ENCODE data around the gene MBNL3.

DNA sequence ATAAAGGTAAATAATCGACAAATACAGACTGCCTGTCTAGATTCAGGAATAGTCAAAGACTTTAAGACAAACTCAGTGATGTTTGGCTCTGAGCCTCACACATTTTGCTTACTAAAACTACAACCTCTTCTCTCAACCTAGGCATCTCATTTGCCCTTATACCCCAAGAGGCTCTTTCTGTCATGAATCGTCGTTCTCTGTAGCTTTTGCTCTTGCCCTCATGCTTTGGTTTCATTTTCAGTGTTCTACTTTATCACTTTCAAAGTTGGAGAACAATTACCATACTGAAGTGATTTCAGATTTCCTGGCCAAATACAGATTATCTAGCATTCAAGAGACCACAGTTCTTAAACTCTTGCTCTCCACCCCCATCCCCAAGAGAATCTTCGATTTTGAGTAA is 155.5 kb downstream of the MBNL3 start:
- TF ChIP-seq CTCF (IDR thresholded peaks at IDR 0.05; ENCODE audit: low read length) = no peak
- no peak for TF ChIP-seq EZH2 (optimal IDR thresholded peaks at IDR 0.05; ENCODE audit: low read depth, low read length)

Measured in MM.1S (cell line).